HG03439 (cell line): ENCODE results near the gene PTPN7.
"Not testable (repeated sequence)": the region's sequence is repeated elsewhere in the genome, so short reads cannot be mapped to it uniquely, and the experiment has no call there.

Source experiments
- ATAC-seq: cut with Tn5 transposase; IDR thresholded peaks from one replicate; pipeline ENCODE4 v1.9.1; 2021; ENCODE audit warnings: mild to moderate bottlenecking, moderate library complexity; ENCODE audit not compliant: unreplicated experiment

PTPN7 gene

DNA sequence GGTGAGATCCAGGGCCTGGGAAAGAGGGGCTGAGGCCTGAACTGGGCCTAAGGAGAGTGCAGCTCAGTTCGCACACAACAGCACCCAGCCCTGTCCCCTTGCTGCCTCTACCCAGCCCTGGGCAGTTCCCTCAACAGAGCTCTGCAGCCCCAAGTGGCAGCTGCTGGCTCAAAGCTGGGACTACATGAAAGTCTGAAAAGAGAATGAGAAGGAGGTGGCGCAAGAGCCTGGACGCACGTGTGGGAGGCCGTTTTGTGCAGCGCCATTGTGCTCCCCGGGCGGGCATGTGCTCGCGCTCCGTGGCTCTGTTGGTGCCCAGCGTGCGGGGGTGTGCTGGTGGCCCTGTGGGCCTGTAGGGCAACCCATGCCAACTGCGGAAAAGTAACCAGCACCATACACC, 27.4 kb downstream of the PTPN7 start:
- no peak for ATAC-seq

DNA sequence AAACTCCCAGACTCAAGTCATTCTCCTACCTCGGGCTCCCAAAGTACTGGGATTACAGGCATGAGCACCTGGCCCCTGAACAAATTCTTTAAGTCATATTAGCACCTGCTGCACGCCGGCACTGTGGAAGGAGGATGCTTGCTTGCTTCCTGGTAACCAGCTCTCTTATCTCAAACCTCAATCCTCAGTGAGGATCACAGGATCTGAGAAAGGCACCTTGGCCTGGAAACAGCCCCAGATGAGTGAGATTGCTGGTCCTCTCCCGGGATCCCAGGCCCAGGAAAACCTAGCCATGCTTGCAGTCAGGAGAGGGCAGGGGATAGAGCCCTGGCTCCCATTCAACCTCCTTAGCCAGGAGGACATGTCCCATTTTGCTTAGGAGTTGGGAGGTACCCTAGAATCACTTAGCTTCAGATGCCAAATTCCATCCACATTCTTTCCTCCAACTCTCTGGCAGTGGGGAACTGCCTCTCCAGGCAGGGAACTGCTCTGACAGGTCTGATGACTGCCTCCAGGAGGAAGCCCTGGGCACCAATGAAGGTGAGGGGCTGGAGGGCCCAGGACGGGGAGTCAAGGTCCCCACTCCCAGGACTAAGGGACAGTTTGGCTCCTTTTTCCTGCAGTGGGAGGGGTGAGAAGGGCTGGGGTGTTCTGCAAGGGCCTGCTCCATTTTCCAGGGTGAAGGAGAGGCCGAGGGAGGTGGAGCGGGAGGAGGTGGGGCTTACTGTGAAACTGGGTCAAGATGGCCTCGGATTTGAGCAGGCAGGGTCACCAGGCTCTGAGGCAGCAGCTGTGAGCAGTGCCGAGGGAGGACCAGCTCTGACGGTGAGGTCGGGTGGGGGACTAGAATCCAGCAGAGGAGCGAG, 28.2 kb downstream of the PTPN7 start:
- ATAC-seq = no peak

DNA sequence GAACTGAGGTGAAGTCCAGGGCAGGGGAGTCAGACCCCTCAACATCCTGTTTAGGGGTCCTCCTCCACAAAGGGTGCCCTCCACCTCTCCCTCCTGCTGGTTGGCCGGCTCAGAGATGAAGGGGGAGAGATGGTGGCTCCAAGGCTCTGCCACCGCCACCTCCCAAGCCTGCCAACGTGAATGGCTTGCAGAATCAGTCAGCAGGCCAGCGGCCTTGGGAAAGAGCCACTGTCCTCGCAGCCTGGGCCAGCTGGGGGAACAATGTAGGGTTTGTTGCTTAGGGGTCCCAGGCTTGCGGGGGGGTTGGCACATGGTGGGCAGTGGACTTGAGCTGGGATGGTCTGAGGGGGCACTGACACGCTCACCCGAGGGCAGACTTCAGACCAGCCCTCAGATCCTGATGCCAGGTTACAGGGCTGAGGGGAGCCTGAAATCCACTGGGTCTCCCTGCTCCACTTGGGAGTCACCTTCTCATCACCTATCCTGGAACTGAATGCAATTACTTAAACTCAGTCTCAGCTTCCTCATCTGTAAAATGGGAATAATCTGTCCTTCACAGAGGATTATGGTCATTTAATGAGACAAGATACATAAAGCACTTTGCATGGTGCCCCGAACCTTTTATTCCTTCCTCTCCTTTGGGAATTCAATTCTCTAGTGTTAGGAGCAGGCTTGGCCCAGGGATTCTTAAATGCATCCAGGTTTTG, 29.4 kb downstream of the PTPN7 start:
- no peak for ATAC-seq

DNA sequence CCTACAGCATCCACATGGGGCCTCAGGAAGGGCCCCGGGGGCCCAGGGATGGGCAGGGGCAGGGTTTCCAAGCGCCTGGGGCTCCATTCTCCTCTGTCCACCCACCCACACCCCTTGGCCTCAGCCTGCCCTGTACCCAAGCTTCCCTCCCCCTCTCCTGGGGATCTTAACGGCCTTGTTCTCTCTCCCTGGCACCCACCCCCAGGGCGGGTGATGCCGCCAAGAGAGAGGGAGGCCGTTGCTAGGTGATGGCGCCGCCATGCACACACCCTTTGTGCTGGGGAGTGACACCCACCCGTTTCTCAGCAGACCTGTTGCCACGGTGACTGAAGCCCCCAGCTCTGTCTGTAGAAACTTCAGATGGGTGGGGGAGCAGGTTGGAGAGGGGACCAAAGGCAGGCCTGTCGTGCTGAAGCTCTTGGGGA, 30.1 kb downstream of the PTPN7 start:
- ATAC-seq = no peak

DNA sequence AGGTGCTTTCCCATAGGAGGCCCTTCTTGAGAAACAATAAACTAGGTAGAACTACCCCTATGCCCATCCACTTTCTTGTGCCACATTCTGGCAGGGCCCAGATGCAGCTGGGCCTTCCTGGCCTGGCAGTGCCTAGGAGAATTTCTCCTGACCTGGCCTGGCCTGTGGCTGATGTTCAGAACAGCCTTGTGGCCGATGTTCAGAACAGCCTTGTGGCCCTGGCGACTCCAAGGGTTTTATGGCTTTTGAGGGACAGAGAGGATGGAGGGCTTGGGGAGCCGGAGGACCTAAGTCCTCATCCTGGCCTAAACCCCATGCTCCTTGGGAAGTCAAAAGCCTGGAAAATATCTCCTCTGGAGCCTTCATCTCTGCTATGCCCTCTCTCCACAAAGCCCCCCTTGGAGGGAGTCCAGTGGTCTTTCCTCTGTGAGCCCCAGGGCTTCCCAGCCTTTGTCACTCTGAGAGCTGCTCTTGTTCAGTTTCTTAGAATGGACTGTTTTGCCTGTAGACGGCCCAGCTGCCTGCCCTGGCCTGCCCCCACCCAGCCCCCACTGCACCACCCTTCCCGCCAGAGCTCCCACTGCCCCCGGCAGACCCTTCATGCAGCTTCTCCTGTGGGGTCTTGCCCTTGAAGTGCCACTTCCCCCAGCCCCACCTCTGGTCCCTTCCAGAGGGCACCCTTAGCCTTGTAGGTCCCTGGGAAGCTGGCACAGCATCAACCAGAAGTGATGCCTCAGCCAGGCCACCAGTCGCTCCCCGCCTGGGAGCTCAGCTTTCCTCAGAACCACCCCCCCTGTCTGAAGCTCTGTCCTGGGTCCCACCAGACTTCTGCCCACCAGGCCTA, 30.7 kb downstream of the PTPN7 start:
- no peak for ATAC-seq

DNA sequence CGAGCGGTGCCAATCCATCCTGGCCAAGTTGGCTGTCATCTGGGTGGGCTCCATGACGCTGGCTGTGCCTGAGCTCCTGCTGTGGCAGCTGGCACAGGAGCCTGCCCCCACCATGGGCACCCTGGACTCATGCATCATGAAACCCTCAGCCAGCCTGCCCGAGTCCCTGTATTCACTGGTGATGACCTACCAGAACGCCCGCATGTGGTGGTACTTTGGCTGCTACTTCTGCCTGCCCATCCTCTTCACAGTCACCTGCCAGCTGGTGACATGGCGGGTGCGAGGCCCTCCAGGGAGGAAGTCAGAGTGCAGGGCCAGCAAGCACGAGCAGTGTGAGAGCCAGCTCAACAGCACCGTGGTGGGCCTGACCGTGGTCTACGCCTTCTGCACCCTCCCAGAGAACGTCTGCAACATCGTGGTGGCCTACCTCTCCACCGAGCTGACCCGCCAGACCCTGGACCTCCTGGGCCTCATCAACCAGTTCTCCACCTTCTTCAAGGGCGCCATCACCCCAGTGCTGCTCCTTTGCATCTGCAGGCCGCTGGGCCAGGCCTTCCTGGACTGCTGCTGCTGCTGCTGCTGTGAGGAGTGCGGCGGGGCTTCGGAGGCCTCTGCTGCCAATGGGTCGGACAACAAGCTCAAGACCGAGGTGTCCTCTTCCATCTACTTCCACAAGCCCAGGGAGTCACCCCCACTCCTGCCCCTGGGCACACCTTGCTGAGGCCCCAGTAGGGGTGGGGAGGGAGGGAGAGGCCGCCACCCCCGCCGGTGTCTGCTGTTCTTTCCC, 32.4 kb downstream of the PTPN7 start:
- no peak for ATAC-seq

DNA sequence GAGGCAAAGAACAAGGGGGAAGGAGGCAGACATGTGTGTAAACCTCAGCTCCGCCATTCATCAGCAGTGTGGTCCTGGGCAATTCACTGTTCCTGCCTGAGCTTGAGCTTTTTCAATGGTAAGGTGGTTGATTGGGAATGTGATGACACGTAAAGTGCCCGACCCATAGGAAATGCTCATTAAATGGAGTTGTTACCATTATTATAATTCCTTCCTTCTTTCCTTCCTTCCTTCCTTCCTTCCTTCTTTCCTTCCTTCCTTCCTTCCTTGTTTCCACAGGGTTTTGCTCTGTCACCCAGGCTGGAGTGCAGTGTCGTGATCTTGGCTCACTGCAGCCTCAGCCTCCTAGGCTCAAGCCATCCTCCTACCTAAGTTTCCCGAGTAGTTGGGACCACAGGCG, 33.3 kb downstream of the PTPN7 start:
- ATAC-seq = no peak

DNA sequence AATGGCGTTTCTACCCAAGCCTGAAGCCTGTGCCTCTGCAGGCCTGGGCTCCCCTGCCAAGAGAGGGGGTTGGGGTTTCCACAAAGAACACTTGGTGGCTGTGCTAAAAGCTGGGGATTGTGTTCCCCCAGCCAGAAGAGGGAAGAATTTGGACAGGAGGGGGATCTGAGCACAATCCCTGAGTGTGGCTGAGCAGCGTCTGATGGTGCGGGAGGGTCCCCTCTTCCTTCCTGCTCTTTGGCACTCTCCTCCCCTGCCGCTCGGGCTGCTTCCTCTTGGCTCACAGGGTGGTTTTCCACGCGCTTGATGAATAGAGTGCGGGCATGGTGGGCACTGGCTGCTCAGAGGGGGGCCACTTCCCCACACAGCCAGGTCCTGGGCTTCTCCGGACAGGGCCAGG, 34.0 kb downstream of the PTPN7 start:
- ATAC-seq = no peak

DNA sequence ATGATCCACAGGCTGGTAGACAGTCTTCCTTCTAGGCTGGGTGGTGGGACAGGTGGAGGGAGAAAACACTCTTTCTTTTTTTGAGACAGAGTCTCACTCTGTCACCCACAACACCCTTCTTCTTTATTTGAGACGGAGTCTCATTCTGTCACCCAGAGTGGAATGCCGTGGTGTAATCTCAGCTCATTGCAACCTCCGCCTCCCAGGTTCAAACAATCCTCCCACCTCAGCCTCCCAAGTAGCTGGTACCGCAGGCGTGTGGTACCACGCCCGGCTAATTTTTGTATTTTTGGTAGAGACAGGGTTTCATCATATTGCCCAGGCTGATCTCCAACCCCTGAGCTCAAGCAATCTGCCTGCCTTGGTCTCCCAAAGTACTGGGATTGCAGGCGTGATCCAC, 34.8 kb downstream of the PTPN7 start:
- ATAC-seq = no peak

DNA sequence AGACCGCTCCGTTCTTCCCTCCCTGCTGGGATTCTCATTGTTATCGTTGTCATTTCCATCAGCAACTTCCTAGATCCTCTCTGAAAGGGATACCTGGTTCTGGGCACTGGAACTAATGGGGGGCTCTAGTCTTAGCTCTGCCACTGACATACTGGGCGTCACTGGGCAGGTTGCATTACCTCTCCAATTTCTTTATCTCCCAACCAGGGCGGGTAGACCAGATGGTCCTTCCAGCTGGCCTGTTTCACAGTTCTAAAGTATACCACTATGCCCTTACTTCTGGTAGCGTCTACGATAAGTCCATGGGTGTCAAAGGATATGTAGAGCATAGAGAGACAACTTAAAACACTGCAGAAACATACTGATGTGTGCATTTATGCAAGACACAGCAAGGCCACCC, 36.3 kb downstream of the PTPN7 start:
- ATAC-seq = no peak

DNA sequence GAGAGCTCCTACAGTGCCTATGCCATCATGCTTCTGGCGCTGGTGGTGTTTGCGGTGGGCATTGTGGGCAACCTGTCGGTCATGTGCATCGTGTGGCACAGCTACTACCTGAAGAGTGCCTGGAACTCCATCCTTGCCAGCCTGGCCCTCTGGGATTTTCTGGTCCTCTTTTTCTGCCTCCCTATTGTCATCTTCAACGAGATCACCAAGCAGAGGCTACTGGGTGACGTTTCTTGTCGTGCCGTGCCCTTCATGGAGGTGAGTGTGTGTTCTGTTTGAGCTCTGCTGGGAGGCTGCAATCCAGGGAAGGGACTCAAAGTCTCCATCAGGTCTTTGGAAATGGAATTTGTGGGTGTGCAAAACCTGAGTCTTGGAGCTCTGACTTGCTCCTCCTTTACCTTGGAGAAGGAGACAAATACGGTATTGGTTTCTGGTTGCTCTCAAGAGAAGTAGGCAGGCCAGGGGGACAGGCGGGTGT, 37.0 kb downstream of the PTPN7 start:
- ATAC-seq = no peak

DNA sequence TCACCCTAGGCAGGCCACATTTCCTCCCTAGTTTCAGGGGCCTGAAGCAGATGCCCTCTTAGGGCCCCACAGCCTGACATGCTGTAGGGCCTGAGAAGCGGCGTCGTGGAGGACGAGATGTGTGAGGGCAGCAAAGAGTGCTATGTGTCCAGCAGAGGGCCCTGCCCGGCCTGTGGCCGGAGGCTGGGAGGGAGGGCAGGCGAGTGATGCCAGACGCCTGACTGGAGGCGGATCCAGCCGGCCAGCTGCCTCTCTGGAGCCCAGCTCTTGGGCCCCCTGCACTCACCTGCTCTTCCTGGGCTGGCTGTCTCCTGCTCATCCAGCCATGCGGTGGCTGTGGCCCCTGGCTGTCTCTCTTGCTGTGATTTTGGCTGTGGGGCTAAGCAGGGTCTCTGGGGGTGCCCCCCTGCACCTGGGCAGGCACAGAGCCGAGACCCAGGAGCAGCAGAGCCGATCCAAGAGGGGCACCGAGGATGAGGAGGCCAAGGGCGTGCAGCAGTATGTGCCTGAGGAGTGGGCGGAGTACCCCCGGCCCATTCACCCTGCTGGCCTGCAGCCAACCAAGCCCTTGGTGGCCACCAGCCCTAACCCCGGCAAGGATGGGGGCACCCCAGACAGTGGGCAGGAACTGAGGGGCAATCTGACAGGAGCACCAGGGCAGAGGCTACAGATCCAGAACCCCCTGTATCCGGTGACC, 37.6 kb downstream of the PTPN7 start, which contains the start of gene GPR37L1:
Gene GPR37L1 (plus strand): TSS at position 279 of the 697 bp plus-strand sequence. CDS start 47 bp downstream, at position 326.
- no peak for ATAC-seq

DNA sequence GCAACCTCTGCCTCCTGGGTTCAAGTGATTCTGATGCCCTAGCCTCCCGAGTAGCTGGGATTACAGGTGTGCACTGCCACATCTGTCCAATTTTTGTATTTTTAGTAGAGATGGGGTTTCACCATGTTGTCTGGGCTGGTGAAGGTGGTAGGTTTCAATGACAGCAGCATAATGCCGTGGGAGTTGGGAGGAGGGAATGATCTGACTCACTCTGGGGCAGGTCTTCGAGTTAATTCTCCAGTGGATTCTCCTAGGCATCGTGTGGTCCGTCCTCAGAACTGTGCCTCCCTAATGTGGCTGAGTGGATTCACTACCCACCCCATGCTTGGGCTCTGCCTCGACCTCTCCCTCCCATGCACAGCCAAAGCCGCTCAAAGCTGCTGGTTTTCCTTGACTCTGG, 39.4 kb downstream of the PTPN7 start:
- no peak for ATAC-seq

DNA sequence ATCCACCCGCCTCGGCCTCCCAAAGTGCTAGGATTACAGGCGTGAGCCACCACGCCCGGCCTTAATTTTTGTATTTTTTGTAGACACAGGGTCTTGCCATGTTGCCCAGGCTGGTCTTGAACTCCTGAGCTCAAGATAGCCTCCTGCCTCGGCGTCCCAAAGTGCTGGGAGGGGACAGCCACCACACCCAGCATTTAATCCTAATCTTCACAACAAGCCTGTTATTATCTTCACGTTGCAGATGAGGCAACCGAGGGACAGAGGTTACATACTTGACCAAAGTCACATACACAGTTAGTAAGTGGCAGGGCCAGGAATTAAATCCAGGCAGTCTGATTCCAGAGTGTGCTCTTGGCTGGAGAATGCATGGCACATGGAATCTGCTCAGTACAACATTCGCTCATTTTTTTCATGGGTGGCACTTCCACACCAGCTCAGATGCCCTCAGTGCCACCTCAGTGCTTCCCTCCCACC, 42.5 kb downstream of the PTPN7 start:
- ATAC-seq = no peak

DNA sequence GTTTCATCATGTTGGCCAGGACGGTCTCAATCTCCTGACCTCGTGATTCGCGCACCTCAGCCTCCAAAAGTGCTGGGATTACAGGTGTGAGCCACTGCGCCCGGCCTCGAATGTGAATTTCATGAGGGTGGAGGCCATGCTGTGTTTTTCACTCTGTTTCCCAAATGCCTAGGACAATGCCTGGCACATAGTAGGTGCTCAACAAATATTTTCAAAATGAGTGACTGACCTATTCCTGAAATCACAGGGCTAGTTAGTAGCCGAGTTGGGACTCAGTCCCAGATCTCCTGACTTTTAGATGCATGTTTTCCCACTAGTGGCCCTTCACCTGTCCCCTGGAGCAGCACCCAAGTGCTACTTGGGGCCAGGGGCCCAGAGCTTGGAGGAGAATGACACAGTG, 44.1 kb downstream of the PTPN7 start:
- ATAC-seq = no peak

DNA sequence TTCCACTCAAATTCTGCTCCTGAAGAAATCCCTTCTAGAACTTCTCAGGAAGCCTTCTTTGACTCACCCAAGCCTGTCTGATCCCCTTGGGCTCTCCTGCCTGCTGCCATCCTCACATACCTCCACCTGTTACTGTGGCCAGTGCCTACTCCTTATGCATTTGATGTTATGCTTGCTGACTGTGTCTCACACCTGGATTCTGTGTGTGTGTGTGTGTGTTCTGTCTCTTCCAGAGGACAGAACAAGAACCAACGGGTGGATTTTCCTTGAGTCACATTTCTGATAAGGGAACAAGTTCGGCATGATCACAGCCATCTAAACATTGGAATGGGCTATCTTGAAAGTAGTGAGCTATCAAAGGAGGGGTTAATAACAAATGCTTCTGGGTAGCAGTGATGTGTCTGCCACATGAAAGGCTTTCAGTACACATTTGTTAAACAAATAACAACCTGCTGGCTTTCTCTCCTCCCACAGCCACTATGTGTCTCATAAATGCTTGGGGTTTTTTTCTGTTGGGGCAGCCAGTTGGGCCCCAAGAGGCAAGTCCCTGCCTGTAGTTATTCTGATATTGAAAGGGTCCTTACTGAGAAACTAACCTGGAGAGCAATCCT, 46.6 kb downstream of the PTPN7 start:
- ATAC-seq = no peak

DNA sequence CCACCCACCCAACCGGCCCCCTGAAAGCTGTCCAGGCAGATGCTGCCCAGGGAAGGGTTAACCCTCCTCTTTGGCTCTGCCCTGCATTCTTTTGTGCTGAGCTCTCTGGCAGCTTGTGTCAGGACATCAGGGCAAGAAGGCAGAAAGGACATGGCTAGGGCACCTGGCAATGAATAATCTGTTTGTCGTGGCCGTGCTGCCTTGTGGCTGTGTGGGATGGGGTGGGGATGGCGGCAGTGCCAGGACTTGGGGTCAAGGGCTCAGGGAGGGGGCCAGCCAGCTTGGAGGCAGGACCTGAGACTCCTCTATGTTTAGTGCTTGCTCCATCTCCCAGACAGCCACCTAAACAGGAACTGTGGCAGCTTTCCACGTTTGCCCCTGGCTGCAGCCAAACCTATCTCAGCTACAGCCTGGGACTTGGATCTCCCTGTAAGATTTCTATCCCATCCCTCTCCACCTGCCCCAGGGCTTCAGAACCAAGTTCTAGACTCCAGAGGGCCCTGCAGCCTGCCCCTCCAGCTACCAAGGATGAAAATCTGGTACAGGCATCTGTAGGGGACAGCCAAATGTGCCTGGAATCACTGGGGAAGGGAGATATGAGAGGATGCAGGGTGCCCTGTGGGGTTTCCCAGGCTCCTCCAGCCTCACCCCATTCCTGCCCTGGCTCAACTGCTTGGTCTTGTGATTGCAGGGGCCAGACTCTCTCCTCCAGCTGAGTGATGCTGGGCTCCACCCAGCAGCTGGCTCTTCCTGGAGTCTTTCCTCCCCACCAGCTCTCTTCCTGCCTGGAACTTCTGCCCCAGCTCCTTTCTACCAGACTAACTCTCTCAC, 47.3 kb downstream of the PTPN7 start:
- no peak for ATAC-seq

DNA sequence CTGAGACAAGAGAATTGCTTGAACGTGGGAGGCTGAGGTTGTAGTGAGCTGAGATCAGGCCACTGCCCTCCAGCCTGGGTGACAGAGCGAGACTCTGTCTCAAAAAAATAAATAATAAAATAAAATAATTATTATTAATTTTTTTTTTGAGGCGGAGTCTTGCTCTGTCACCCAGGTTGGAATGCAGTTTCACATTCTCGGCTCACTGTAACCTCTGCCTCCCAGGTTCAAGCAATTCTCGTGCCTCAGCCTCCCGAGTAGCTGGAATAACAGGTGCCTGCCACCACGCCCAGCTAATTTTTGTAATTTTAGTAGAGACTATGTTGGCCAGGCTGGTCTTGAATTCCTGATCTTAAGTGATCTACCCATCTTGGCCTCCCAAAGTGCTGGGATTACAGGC, 48.8 kb downstream of the PTPN7 start:
- not testable (repeated sequence) for ATAC-seq
